HG02970 (cell line): ENCODE results near the gene DRD4.

ENCODE experiments used
- ATAC-seq: cut with Tn5 transposase; IDR thresholded peaks from one replicate; pipeline ENCODE4 v1.9.1; 2021; ENCODE audit warnings: mild to moderate bottlenecking, moderate library complexity, moderate number of reproducible peaks; ENCODE audit not compliant: unreplicated experiment, low FRiP score

Gene DRD4

GRCh38 chr11:636511-637332 lies at the start of gene DRD4:
DRD4 (plus strand) TSS chr11:637269; CDS start chr11:637305, 36 bp downstream.
- no peak for ATAC-seq

GRCh38 chr11:587546-587945 lies 49.5 kb upstream of the DRD4 start:
- no peak for ATAC-seq

- ATAC-seq: no peak
Measured at GRCh38 chr11:587978-588380, 49.1 kb upstream of the DRD4 start.

DNA sequence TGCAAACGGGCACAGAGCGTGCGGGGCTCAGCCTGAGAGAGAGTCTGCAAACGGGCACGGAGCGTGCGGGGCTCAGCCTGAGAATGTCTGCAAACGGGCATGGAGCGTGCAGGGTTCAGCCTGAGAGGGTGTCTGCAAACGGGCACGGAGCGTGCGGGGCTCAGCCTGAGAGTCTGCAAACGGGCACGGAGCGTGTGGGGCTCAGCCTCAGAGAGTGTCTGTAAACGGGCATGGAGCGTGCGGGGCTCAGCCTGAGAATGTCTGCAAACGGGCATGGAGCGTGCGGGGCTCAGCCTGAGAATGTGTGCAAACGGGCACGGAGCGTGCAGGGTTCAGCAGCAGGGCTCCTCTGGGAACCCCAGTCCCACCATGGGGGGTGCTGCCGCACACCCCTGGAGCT lies 47.3 kb upstream of the DRD4 start:
- ATAC-seq: no peak

DNA sequence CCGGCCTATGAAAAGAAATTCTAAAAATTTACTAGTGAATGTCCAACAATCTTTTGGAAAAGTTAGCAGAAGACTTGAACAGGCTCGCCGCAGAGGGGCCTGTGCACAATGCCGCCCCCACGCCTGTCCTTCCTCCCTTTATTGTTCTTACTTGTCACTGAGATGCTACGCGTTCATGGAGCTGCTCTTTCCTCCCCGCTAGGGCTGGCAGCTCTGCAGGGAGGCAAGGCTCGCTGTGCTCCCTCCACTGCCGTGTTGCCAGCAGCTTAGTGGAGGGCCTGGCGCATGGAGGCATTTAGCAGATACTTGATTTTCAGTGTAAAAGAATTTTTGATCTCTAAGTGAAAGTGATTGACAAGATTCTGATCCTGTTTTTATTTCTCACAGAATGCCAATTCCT lies 46.1 kb upstream of the DRD4 start:
- no peak for ATAC-seq

DNA sequence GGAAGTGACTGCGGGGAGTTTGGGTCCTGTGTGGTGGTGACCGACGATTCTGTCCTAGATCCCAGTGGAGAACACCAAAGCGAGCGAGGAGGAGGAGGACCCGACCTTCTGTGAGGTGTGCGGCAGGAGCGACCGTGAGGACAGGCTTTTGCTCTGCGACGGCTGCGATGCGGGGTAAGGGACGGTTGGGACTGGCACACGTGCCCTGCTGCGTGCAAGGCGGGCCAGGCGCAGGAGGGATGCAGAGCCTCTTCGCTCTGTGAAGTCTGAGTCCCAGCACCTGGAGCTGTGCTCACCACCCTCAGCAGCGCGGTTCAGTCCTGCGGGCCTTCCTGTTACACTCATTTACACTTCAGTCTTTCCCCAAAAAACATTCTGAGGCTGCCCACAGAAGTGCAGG lies 44.6 kb upstream of the DRD4 start:
- ATAC-seq: no peak

GRCh38 chr11:592918-593317 lies 44.2 kb upstream of the DRD4 start:
- no peak for ATAC-seq

- ATAC-seq: no peak
Measured at GRCh38 chr11:593347-593746, 43.7 kb upstream of the DRD4 start.

DNA sequence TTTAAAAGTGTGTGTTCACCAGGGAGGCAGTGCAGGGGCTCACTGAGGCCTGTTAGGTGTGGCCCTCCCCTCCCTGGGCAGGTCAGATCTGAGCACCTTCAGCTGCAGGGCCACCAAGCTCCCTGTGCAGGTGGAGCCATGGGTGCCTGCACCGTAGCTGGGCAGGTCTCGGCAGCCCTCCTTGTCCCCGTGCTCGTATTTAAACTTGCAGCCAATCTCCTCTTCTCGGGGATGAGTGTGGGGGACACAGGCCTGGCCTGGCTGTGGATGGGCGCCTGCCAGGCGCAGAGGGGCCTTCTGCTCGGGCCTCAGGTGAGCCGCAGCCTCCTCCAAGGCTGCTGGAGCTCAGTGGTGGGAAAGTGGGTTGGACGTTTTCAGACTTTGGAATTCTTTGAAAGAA lies 41.7 kb upstream of the DRD4 start:
- no peak for ATAC-seq

DNA sequence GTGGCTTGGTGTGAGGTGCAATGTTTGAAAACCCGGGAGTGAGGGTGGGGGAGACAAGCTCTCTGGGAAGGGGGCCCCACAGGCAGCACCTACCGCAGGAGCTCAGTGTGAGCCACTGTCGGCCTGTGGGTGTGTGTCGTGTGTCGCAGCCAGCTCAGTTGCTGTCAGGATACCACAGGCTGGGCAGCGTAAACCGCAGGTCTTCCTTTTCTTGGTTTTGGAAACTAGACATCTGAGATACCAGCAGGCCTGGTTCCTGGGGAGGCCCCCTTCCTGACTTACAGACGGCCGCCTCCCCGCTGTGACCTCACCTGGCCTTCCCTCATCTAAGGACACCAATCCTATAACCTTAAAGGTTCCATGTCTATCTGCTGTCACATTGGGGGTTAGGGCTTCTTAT lies 40.7 kb upstream of the DRD4 start:
- ATAC-seq: no peak

DNA sequence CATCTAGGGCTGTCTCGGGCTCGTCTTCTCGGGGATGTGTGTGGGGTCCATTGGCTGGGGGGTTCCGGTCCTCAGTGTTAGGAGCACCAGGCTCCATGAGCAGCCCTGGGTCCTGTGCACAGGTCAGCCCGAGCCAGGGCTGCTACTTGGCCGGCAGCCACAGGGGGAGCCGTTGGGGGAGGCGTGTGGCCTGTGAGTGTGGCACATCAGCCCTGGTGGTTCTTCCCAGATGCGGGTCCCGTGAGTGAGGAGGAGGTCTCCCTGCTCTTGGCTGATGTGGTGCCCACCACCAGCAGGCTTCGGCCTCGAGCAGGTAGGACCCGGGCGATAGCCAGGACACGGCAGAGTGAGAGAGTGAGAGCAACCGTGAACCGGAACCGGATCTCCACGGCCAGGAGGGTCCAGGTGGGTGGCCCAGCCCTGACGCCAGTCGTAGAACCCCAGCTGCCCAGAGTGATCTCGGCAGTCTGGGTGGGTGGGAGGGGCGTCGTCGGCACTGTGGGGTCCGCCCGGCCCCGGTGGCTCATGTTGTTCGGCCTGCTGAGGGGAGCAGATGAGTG lies 39.8 kb upstream of the DRD4 start:
- no peak for ATAC-seq

- no peak for ATAC-seq
Measured at GRCh38 chr11:598005-598680, 38.9 kb upstream of the DRD4 start.

DNA sequence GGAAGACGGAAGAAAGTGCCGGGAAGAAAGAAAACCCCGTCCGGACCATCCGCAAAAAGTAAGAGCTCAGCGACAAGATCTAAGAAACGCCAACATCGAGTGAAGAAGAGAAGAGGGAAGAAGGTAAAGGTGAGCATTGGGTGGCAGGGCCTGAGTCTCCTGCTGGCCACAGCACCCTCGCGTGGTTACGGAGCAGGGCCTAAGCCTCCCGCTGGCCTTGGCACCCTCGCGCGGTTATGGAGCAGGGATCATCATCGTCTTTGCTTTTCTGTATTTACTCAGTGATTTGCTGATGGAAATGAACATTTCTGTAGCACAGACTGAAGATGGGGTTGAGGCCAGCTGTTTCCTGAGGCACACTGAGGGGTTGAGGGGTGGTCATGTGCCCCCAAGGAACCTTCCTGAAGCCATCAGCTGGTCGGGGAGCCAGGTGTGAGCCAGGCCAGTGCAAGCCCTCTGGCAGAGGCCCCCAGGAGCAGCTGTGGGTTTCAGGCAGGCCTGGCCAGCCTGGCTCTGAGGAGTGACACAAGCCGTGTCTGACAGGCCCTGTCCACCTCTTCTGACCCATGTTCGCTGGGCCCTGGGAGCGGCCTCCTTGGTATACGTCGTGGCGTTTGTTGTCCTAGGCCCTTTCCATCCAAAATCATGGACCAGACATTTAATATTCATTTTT lies 35.4 kb upstream of the DRD4 start:
- ATAC-seq: no peak

GRCh38 chr11:603154-603553 lies 33.9 kb upstream of the DRD4 start:
- ATAC-seq: no peak

DNA sequence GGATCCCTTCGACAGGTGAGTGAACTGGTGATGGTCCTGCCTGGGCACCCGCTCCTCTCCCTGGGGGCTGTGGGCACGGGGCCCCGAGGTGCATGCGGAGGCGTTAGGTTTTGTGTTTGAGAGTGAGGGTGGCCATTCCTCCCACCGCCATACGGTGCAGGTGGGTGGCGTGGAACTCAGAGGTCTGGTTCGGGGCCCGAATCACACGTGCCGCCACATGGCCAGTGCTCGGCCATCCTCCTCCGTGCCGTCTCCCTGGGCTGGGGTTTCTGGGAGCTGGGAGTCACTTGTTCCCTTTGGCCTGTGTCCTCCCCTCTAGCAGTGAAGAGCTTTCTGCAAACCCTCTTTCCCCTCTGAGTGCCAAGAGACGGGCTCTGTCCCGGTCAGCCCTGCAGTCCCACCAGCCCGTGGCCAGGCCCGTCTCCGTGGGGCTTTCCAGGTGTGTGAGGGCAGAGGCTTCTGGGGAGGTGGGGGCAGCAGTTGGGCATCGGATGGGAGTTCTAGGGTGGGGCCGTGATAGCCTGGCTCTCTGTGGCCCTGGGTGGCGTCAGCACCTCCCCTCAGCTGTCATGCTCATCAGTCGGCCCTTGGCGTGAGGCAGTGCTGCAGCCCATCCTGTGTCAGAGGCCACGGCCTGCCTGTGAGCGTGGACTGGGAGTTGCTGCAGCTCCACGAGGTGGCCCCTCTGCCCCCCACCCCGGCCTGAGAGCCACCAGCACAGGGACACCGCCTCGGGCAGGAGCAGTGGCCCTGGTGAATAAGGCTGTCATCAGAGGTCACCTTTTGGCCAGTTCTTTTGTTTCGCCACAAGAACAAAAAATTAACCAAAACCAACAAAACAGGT lies 31.6 kb upstream of the DRD4 start:
- ATAC-seq: no peak

GRCh38 chr11:606245-606644 lies 30.8 kb upstream of the DRD4 start:
- no peak for ATAC-seq

DNA sequence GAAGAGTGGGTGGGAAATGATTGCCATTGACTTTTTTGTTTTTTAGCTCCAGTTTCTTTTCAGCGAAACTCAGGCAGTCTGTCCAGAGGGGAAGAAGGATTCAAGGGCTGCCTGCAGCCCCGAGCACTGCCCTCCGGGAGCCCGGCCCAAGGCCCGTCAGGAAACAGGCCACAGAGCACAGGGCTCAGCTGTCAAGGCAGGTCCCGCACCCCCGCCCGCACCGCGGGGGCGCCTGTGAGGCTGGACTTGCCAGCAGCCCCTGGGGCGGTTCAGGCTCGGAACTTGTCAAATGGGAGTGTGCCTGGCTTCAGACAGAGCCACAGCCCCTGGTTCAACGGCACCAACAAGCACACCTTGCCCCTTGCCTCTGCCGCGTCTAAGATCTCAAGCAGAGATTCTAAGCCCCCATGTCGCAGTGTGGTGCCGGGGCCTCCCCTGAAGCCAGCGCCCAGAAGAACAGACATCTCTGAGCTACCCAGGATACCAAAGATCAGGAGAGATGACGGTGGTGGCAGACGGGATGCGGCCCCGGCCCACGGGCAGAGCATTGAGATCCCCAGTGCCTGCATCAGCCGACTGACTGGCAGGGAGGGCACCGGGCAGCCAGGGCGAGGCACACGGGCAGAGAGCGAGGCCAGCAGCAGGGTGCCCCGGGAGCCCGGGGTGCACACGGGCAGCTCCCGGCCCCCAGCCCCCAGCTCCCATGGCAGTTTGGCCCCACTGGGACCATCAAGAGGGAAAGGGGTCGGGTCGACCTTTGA lies 29.9 kb upstream of the DRD4 start:
- no peak for ATAC-seq

DNA sequence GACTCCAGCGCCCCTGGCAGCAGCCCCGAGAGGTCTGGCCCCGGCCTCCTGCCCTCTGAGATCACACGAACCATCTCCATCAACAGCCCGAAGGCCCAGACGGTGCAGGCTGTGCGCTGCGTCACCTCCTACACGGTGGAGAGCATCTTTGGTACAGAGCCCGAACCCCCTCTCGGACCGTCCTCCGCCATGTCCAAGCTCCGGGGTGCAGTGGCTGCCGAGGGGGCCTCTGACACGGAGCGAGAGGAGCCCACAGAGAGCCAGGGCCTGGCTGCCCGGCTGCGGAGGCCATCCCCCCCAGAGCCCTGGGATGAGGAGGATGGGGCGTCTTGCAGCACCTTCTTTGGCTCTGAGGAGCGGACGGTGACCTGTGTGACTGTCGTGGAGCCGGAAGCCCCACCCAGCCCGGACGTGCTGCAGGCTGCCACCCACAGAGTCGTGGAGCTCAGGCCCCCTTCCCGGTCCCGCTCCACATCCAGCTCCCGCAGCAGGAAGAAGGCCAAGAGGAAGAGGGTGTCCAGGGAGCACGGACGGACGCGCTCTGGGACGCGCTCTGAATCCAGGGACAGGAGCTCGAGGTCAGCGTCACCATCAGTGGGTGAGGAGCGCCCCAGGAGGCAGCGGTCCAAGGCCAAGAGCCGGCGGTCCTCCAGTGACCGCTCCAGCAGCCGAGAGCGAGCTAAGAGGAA lies 29.0 kb upstream of the DRD4 start:
- no peak for ATAC-seq

- no peak for ATAC-seq
Measured at GRCh38 chr11:608791-609251, 28.2 kb upstream of the DRD4 start.
